ENCODE measurements around the gene PARS2.
A peak's percentile ranks its signal among the peaks of the same experiment; 100 is the strongest.

Gene PARS2

GRCh38 chr1:54763816-54764132, 549 bp downstream of the PARS2 start:
- no peaks in the 10 kb centered on the region for H3K27me3 ChIP-seq (replicated peaks; ENCODE audit: insufficient read depth, low read length)
- no peaks in the 10 kb centered on the region for H4K20me1 ChIP-seq (ENCODE audit: insufficient read depth, low read length)
- peak overlapping the region; percentile 84 for H3K9ac ChIP-seq (ENCODE audit: low read length)
- no peaks in the 10 kb centered on the region for H3K36me3 ChIP-seq (replicated peaks; ENCODE audit: insufficient read depth, low read length)
- no peak overlapping the region for H3K27ac ChIP-seq (ENCODE audit: low read length)
- no peaks in the 10 kb centered on the region for H3F3A ChIP-seq (ENCODE audit: insufficient read depth, low read length)
- DNase-seq, result peak; percentile 7
- TF ChIP-seq, protein P1, sequence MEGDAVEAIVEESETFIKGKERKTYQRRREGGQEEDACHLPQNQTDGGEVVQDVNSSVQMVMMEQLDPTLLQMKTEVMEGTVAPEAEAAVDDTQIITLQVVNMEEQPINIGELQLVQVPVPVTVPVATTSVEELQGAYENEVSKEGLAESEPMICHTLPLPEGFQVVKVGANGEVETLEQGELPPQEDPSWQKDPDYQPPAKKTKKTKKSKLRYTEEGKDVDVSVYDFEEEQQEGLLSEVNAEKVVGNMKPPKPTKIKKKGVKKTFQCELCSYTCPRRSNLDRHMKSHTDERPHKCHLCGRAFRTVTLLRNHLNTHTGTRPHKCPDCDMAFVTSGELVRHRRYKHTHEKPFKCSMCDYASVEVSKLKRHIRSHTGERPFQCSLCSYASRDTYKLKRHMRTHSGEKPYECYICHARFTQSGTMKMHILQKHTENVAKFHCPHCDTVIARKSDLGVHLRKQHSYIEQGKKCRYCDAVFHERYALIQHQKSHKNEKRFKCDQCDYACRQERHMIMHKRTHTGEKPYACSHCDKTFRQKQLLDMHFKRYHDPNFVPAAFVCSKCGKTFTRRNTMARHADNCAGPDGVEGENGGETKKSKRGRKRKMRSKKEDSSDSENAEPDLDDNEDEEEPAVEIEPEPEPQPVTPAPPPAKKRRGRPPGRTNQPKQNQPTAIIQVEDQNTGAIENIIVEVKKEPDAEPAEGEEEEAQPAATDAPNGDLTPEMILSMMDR (IDR thresholded peaks at IDR 0.05; ENCODE audit: low read length), result no peak
- no peak for TF ChIP-seq EZH2phosphoT487 (IDR thresholded peaks at IDR 0.05; ENCODE audit: low read length)
- TF ChIP-seq EZH2 (optimal IDR thresholded peaks at IDR 0.05; ENCODE audit: low read depth, low read length), result no peak
- no peaks in the 10 kb centered on the region for H3K4me1 ChIP-seq (ENCODE audit: low read length)
- peak overlapping the region; percentile 89 for H3K4me2 ChIP-seq (ENCODE audit: low read depth, low read length)
- H3K4me3 ChIP-seq (ENCODE audit: low read length), result peak overlapping the region; percentile 96
- H3K9me2 ChIP-seq (replicated peaks; ENCODE audit: insufficient read depth, low read length), result no peaks in the 10 kb centered on the region
- peaks cover 11% of the 10 kb centered on the region for H3K79me2 ChIP-seq (ENCODE audit: low read length)
- H2AFZ ChIP-seq (ENCODE audit: low read length), result peak overlapping the region; percentile 94
- no peaks in the 10 kb centered on the region for H3K9me3 ChIP-seq (replicated peaks; ENCODE audit: insufficient read depth, low read length)

DNA sequence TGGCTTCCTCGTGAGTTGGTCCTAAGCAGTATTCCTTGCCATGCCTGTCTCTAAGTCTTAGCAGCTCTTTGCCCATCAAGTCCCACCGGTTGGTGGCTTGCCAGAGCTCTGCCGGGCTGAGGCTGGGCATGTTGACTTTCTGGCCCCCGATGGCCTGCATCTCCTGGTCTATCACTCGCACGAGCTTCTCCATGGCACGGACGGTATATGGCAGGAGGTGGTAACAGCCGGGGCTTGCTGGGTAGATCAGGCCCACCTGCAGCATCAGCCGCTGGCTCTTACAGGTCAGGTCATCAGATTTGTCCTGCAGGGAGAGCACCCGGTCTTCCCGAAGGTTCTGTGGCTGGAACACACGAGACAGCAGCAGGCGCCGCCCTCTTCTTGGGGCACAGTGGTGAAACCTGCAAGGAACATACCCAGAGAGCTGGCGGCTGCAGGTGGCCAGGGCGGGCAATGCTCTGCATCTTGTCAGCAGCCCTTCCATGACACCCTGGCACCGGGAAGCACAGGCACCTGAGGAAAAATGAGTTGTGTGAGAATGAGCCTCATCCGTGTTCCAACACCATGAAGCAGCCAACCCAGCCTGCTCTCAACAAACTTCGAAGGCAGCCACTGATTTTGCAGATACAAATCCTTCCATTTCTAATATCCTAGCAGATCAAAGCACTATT, 5.5 kb downstream of the PARS2 start:
- Histone ChIP-seq H3F3A (ENCODE audit: insufficient read depth, low read length) (no peaks in the 10 kb centered on the region), H3K4me2 (ENCODE audit: low read depth, low read length) (no peak overlapping the region), H3K4me1 (ENCODE audit: low read length) (no peaks in the 10 kb centered on the region), H4K20me1 (ENCODE audit: insufficient read depth, low read length) (no peaks in the 10 kb centered on the region), H3K27ac (ENCODE audit: low read length) (no peak overlapping the region), H3K79me2 (ENCODE audit: low read length) (peaks cover 8% of the 10 kb centered on the region), H2AFZ (ENCODE audit: low read length) (no peak overlapping the region), H3K9me2 (replicated peaks; ENCODE audit: insufficient read depth, low read length) (no peaks in the 10 kb centered on the region), H3K36me3 (replicated peaks; ENCODE audit: insufficient read depth, low read length) (no peaks in the 10 kb centered on the region), H3K9ac (ENCODE audit: low read length) (no peak overlapping the region), H3K27me3 (replicated peaks; ENCODE audit: insufficient read depth, low read length) (no peaks in the 10 kb centered on the region), H3K9me3 (replicated peaks; ENCODE audit: insufficient read depth, low read length) (no peaks in the 10 kb centered on the region), H3K4me3 (ENCODE audit: low read length) (no peak overlapping the region)
- TF ChIP-seq EZH2 (optimal IDR thresholded peaks at IDR 0.05; ENCODE audit: low read depth, low read length), result no peak
- no peak for TF ChIP-seq EZH2phosphoT487 (IDR thresholded peaks at IDR 0.05; ENCODE audit: low read length)
- TF ChIP-seq, protein P1 (IDR thresholded peaks at IDR 0.05; ENCODE audit: low read length), result no peak
- DNase-seq, result no peak

- Histone ChIP-seq H3K9me3 (replicated peaks; ENCODE audit: insufficient read depth, low read length) (no peaks in the 10 kb centered on the region), H3K4me1 (ENCODE audit: low read length) (no peaks in the 10 kb centered on the region), H3K27ac (ENCODE audit: low read length) (no peak overlapping the region), H4K20me1 (ENCODE audit: insufficient read depth, low read length) (no peaks in the 10 kb centered on the region), H3K9me2 (replicated peaks; ENCODE audit: insufficient read depth, low read length) (no peaks in the 10 kb centered on the region), H3F3A (ENCODE audit: insufficient read depth, low read length) (no peaks in the 10 kb centered on the region), H3K4me3 (ENCODE audit: low read length) (no peak overlapping the region), H3K9ac (ENCODE audit: low read length) (no peak overlapping the region), H3K4me2 (ENCODE audit: low read depth, low read length) (no peak overlapping the region), H2AFZ (ENCODE audit: low read length) (no peak overlapping the region), H3K27me3 (replicated peaks; ENCODE audit: insufficient read depth, low read length) (no peaks in the 10 kb centered on the region), H3K36me3 (replicated peaks; ENCODE audit: insufficient read depth, low read length) (no peaks in the 10 kb centered on the region), H3K79me2 (ENCODE audit: low read length) (no peaks in the 10 kb centered on the region)
- TF ChIP-seq EZH2 (optimal IDR thresholded peaks at IDR 0.05; ENCODE audit: low read depth, low read length), result no peak
- TF ChIP-seq, protein P1 (IDR thresholded peaks at IDR 0.05; ENCODE audit: low read length), result no peak
- no peak for TF ChIP-seq EZH2phosphoT487 (IDR thresholded peaks at IDR 0.05; ENCODE audit: low read length)
- DNase-seq, result no peak
Measured at GRCh38 chr1:54757833-54758232, 6.5 kb downstream of the PARS2 start.

All from MM.1S (cell line).